ENCODE measurements around the gene NAT10.

NAT10 gene

DNA sequence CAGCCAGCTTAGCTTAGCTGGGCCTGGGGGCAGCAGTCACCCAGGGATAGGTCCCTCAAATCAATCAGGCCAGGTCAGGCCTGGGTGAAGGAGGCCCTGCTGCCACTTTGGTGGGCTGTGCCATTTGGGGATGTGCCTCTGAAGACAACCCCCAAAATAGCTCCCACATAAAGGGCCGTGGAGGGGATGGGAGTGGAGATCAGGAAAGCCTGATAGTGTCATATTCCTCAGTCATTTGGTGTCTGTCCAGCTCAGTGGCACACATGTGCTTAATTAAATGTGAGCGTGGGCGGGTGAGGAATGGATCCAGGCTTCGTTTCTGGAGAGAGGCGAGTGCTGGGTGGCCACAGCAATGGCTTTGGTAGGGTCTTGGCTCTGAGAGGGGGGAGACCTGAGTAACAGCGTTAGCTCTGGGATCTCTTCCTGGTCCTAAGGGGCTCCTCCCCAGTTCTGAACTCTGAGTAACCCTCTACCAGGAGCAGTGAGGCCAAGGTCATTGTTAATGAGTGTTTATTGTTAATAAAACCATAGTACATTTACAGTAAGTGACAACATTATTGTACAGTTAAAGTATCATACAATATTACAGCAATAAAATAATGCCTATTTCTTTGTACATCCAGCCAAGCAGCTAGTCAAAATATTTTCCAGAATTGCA, 45.2 kb downstream of the NAT10 start:
- no peak for DNase-seq

DNA sequence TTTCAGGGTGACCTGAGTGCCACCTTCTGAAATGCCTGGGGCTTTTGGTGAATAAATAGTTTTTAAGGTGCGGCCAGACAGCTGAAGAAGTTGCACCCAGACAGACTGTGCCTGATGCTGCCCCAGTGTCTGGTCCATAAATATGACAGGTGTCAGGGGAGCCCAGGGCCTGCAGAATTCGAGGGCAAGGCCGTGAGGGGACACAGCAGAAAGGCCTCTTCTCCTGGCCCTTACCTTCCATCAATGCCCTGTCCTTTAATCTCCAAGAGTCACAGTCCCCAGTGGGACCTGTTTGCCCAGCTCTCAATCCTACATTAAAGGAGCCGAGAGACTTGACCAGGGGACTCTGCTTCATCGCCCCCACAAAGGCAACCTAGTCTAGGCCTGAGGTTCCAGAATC, 45.7 kb downstream of the NAT10 start:
- DNase-seq: no peak

DNA sequence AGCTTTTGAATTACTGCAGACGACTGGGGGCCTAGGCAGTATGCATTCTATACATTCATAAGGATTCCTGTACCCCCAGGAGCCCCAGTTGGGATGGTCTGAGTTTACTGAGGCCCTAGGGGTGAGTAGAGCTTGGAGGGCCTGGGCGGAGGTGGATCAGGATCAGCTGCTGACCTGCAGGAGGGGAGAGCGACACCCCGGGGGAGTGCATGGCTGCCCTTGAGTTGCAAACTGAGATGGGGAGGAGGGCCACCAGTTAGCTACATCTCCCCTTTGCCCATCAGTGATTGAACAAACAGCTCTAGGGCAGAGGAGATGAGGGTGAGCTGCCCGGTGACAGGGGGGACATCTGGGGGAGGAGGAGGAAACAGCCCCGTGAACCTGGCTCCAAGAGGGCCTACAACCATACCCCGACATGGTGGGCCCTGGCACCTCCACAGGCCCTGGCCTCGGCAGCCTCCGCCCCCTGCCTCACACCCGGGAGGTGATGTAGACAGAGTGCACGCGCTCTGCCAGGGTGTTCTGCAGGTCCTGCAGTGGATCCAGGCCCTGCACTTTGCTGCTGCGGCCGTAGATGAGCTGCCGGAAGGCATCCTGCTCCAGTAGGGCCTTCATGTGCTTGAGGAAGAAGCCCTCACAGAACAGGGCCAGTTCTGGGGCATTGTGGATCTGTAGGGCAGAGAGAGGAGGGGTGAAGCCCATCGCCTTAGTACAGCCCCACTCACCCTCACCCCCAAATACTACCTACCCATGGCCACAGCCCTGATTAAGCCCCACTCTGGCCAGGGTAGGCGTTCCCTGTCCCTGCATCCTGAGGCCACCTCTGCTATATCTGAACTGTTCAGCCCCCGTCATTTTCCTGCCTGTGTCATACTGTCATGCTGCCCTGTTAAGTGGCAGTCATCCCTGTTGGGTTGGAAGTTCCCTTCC, 46.8 kb downstream of the NAT10 start:
- no peak for DNase-seq

DNA sequence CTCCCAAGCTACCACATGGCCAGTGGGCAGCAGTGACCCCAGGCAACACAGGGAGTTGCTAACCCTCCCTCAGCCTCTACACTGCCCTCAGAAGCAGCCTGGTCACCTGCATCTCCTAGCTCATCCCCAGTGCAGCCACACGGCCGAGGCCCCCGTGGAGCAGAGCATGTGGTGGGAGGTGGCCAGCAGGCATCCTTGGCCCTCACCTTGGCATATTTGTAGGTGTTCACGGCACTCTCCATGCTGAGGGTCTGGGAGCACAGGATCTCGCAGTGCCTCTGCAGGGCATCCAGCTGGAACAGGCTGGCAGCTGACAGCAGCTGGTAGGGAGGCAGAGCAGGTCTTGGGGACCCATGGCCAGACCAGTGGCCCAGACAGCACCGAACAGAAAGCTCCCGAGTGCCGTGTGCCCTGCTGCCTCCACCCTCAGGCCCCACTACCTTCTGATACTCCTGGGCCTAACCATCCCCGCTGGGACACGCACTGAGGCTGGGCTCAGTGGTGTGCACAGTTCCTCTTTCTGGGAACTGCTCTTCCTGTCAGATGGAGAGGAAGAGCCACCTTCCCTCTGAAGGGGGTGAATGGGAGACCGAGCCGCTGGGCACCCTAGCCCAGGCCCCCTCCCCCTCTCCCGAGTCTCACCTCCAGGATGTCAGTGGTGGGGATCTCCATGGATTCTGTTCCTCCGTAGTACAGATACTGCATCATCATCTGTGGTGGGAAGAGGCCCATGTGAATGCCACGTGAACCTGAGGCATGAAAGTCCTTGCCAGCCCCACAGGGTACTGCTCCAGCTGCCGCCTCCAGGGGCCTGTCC, 48.8 kb downstream of the NAT10 start:
- DNase-seq: no peak

DNA sequence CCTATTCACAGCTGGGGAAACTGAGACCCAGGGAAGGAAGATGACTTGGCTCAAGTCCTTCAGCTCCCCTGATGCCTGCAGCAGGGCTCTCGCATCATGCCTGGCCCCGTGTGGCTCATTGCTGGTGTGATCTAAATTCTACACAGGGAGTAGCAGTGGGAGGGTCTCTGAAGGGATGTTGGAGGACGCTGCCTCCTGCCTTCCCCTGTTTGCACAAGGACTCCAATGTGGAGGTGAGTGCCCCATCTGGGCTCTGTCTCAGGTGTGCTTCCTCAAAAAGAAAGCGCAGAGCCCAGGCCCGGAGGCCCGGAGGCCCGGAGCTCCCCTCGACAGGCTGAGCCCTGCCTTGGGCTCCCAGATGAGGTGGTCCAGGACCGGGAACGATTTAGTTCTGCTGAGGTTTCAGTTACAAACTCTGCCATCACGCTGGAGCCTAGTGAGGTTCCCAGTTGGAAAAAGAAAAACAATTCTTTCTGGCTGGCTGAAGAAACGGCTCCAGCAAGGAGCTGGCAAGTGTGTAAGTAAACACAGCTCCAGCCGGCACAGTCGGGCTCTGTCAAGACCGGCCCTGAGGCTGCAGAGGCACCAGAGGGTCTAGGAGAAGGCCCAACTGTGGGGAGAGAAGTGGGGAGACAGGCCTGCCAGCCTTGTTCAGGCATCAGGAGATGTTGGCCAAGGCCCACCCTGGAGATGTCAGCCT, 49.8 kb downstream of the NAT10 start:
- DNase-seq: no peak

DNA sequence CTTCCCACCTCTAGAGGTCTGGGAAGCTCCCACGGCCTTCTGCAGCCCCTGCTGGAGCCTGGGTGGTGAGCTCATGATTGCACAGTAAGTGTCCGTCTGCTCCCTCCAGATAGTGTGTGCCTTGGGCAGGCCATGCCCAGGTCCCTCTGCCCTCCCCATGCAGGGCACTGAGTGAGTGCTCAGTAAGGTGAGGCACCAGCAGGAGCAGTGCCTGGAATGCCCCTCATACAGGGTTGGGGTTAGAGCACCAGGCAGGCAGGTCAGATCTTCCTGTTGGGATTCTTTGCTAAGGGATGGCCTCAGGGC, 50.3 kb downstream of the NAT10 start:
- DNase-seq: no peak

DNA sequence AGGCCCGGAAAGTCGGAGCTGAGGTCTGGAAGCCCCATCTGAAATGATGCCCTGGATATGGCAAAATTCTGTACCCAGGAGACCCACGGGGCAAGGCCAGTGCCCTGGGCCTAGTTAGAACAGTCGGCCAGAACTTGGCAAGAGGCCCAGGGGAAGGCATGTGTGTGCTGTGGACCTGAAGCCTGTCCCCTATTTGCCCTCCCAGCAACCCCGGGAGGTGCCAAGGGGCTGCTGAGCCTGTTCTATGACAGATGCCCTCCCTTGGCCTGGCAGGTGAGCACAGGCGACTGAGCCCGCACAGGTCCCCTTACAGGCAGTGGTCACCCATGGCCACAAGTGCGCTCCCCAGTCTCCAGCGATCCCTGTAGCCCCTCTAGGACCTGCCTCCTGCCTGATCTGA, 51.7 kb downstream of the NAT10 start:
- DNase-seq: no peak

DNA sequence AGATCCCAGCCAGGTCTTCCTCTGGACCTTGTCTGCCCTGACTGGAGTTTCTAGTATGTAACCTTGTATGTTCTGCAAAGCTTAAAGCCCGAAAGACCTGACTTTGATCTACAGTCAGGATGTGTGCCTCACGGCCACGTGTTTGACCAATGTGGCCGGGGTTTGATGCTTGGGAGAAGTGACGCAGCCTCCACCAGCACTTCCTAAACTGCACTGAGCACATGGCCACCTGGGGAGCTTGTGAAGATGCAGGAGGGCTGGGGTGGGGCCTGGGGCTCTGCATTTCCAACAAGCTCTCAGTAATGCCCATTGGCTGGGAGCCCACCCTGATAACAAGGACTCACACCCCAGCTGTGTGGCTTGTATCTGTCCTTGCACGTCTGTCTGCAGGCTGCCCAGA, 53.2 kb downstream of the NAT10 start:
- DNase-seq: no peak

DNA sequence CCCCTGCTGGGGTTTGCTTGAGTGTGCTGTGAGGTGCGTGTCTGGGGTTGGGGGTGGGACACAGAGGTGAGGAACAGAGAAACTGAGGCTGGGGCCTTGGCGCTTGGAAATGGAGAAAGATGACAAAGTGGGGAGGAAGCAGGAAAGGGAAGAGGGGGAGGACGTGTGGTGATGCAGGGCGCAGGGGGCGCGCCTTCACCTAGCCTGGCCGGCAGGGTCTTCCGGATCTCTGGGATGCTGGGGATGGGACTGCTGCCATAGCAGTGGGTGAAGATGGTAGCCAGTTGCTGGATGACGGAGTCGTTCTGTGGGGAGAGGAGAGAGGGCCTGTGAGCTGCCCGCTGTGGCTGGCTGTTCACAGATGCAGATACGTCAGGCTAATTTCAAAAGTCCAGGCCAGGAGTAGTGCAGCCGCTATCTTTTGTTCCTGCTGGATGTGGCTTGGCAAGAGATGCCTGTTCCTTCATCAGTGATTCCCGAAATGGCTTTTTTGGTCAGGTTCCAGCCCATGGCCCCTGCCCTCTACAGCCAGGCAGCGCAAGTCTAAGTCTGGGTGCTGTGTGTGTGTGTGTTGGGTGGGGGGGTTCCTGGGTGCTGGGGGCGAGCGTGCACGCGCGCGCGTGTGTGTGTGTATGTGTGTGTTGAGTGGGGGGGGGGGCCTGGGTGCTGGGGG, 54.8 kb downstream of the NAT10 start:
- no peak for DNase-seq

DNA sequence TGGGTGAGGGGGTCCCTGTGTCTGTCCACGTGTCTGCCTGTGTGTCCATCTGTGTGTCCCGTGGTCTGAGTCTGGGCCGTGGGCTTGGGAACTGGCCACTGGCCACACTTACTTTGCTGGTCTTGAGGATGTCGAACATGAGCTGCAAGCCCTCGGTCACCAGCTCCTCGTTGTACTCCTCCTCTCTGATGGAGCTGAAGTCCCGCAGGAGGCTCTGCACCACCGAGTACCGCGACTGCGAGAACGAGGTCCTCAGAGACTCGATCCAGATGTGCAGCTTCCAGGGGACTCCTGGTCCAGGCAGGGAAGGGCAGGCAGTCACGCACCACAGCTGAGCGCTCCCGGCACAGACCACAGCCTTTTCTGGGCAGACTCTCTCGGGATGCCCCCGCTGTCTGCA, 55.4 kb downstream of the NAT10 start:
- no peak for DNase-seq

DNA sequence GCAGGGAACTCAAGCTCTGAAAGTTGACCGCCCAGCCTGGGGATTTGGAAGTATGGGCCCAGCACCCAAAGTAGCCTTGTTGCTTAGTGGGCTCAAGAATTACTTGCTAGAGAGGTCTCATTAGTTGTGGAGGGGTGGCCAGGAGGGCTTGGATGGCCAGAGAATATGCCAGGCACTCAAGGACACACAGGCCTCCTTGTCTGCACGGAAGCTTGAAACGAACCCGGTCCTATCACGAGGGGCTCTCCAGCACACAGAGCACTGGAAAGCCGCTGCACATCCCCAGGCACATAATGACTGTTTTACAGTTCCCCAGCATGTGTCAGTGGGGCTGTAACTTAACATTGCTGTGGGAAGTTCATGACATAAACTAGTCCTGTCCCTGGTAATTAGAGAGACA, 55.9 kb downstream of the NAT10 start:
- DNase-seq: no peak

DNA sequence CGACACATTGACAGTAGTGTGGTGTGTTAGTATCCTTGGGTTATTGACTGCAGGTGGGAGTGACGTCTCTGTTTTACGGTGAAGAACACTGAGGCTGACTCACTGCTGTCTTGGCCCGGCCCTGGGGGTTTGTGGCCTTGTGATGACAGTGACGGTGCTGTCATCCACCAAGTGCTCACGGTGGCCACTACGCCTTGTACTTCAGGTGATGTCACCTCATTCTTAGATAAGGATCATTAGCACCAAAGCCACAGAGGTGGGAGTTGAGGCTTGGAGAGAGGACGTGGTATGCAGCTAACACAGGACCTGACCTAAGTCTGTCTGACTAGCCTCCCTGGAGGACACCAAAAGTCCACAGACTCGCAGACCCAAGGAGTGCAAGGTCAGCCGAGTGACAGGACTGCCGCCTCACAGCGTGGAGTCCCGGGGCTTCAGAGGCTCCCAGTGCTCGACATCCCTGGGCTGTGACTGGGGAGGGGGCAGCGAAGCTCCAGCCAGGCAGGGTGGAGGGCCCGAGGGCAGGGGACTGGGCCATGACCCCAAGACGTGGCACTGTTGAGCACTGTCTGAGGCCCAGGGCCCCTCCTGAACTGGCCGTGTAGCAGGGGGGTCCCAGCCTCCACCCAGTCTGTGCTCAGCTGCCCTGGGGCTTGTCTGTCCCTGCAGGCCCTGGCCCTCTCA, 56.5 kb downstream of the NAT10 start:
- DNase-seq: peak; percentile 3

DNA sequence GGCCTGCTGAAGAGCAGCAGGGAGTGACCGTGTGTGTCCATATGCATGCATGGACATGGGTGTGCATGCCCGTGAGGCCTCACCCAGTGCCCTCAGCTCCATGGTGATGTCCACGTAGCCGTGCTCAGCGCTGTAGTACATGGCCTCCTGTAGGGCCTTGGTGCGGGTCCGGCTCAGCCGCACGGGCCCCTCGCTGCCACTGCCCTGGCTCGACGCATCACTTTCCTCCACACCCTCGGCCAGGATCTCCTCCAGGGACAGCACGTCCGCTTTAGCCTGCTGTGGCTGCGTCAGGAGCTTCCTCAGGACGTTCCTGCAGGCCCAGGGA, 57.0 kb downstream of the NAT10 start:
- DNase-seq: no peak

DNA sequence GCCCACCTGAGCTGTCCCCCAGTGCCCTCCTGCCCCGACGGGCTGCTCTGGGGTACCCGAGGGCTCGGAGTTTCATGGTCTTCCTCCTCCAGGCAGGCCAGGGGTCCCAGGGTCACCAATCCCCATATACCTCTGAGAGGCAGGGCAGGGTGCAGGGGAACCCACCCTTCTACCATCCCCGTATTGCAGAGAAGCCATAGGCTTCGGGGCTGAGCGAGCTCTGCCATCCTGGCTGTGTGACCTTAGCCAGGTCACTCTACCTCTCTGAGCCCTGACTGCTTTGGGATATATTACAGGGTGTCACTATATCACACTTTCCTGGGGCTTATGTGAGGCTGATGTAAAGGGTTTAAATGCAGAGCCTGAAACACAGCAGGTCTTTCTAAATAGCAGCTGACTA, 57.4 kb downstream of the NAT10 start:
- no peak for DNase-seq

DNA sequence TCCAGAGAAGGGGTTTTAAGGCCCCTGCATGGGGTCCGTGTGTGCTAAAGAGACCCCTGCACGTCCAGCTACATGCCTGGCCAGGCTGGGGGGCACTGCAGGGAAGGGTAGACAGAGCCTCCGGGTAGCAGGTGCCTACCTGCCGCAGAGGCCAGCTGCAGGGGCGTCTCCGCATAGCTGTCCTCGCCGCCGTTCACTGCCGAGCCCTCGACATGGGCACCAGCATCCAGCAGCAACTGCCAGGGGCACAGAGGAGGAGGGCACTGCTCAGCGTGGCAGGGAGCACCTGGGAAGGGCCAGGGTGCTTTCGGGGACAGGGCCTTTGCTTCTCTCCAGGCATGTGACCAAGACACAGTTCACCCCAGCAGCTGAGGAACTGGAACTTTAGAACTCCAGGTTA, 59.7 kb downstream of the NAT10 start:
- no peak for DNase-seq

DNA sequence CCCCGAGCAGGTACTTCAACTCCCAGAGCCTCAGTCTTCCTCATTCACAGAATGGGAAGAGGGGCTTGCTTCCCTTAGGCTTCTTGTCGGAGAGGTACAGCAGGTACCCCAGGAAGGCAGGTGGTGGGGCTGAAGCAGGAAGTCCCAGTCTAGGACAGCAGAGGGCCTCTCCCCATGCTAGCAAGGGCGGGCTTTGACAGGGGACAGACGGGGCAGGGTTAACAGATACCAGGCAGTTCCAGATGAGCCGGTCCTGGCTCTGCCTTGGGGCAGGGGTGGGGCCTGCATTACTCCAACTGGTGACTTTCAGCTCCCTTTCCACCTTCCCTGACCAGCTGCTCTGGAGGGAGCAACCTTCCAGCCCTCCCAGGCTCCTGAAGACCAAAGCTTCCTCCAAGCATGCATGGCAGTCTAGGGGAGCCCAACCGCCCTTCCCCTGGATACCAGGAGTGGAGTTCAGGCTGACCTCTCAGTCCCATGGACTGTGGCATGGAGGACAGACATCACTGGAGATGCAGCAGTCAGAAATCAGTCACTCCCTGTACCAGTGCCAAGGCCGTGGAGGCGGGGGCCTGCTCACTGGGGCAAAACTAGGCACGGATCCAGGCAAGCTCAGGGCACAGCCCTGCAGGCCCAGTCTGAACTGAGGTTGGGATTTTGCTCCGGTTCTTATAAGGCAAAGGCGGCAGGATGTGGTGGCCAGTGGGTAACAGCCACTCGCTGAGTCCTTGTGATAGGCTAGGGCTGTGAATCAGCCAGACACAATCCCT, 60.5 kb downstream of the NAT10 start:
- no peak for DNase-seq

DNA sequence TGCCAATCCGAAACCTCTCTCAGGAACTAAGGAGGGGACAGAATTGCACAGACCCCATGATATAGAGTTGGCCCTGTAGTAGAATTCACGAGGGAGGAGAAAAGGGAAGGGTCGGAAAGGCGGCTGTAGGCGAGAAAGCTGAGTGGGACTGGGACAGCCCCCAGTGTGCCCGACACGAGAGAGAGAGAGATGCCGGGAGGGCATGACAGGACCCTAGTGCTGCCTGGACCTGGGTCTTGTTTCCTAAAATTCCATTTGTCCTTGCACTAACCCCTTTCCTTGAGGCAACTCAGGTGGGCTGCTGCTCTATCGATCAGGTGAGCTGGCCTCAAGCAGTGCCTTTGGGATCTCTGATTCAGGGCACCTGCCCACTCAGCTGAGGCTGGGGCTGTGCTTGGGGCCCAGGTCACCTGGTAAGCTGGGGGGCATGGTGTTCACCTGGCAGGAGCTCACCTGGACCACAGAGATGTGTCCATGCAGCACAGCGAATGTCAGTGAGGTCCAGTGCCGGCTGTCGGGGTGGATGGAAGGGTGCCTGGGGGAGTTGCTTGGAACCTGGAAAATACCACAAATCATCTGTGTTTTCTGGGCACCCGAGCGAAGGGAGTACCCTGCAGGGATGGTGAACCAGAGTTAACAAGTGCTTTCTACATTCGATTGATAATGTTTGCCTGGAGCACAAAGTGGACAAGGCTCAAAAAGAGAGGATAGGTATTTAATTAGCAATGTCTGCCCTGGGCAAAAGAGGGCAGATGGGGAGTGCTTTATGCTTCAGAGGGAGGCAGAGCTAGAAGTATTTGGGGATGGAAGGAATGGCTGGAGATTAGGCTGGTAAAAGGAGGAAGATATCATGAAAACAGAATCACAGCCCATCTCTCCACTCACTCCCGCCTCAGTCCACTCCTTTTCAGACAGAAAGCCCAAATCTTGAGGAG, 61.6 kb downstream of the NAT10 start:
- no peak for DNase-seq

DNA sequence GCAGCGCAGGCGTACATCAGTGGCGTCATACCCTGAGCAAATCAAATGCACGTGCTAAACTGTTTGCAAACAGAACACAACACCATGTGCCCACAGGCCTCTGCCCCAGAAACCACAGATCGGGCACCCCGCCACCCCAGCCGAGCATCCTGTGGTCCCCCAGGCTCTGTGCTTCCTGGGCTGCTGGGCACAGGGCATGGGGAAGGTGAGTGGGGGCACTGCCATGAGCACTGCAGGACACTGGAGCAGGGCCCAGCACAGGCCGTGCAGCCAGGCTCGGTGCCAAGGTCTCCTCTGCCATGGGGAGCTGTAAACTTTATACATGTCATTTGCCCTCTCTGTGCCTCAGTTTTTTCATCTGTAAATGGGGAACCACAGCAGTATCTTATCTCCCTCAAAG, 62.5 kb downstream of the NAT10 start:
- no peak for DNase-seq

DNA sequence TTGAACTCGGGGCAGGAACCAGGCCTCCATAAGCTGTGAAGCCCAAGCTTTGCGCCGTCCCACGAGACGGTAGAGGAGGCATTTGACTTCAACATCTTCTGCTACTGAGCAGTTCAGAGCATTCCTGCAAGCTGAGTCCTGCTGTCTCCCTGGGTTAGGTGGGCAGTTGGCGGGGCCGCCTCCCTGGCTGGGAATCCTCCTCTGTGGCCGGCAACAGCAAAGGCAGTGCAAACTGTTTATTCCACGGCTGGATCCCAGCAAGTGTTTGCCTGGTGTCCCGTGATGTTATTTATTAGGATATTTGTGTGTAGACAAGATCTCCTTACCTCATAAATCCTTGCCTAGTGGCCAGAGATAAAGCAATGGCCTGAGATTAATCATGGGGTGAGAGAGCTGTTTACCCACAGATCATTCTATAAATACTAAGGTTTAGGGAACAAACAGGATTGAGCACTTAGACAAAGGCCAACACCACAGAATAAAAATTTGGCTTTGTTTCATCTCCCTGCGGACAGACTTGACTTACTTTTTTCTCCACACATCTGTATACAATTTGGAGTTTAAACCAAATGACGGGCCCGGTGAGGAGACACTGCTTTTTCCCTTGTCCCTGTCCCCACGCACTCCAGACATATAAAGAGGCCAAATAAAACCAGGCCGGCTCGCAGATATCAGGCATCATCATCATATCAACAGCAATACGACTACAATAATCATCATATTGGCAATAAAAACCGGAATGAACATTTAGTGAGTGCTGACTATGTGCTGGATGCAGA, 63.4 kb downstream of the NAT10 start:
- DNase-seq: no peak
